PC-3 (cell line): ENCODE data around the gene NPLOC4. TPM values are rescaled to one million over a fixed set of nuclear protein-coding genes. Genes with fewer than 3 reads are reported as not detected.

Experiments used
- ATAC-seq: fragments of 200-7000 bp; cut with Tn5 transposase; 2 replicates; pipeline ENCODE4 v1.9.1; 2020; ENCODE audit warnings: mild to moderate bottlenecking, moderate library complexity
- BruUV-seq: library from RNA; stranded (reverse); fragments of 400-500 nt; replicated peaks from 2 replicates; lab custom pipeline; 2021; lab: Mats Ljungman, UMichigan
- CTCF ChIA-PET: fragments of 300-600 bp; sonication (Branson Sonifier 250); formaldehyde crosslinking; loops from one replicate; lab custom pipeline; 2022; ENCODE audit warnings: antibody characterized with exemption; lab: Charles Lee
- POLR2A ChIA-PET: fragments of 300-600 bp; sonication (Branson Sonifier 250); formaldehyde crosslinking; loops from one replicate; lab custom pipeline; 2022; ENCODE audit warnings: antibody characterized with exemption; ENCODE audit not compliant: unreplicated experiment; lab: Charles Lee
- DNase-seq: peaks from one replicate; pipeline ENCODE4 v3.0.0-alpha.2; 2015
- H2AFZ ChIP-seq: fragments of 300-600 bp; sonication (generic); 2 replicates; pipeline ENCODE4 v1.6.0; 2016; ENCODE audit warnings: antibody characterized with exemption, low read length
- H3F3A ChIP-seq: fragments of 300-600 bp; sonication (generic); one replicate; pipeline ENCODE4 v1.6.0; 2017; ENCODE audit warnings: antibody characterized with exemption, low read length, control low read depth, mild to moderate bottlenecking; ENCODE audit not compliant: unreplicated experiment
- H3K27ac ChIP-seq: fragments of 300-600 bp; sonication (generic); 2 replicates; pipeline ENCODE4 v1.5.1; 2016; ENCODE audit warnings: mild to moderate bottlenecking, low read length
- H3K27me3 ChIP-seq: fragments of 300-600 bp; sonication (generic); 2 replicates; pipeline ENCODE4 v1.6.1; 2016; ENCODE audit warnings: low read length, mixed read lengths
- H3K36me3 ChIP-seq: fragments of 300-600 bp; sonication (generic); 2 replicates; pipeline ENCODE4 v1.6.1; 2016; ENCODE audit warnings: low read depth, mixed run types, low read length, mixed read lengths
- H3K4me1 ChIP-seq: fragments of 300-600 bp; sonication (generic); 2 replicates; pipeline ENCODE4 v1.5.1; 2016; ENCODE audit warnings: low read length; ENCODE audit not compliant: insufficient read depth
- H3K4me2 ChIP-seq: fragments of 300-600 bp; sonication (generic); 2 replicates; pipeline ENCODE4 v1.6.0; 2016; ENCODE audit warnings: low read length
- H3K4me3 ChIP-seq: fragments of 300-600 bp; sonication (generic); 2 replicates; pipeline ENCODE4 v1.5.1; 2016; ENCODE audit warnings: mild to moderate bottlenecking, low read length, mixed read lengths
- H3K79me2 ChIP-seq: fragments of 300-600 bp; sonication (generic); 2 replicates; pipeline ENCODE4 v1.6.1; 2017; ENCODE audit warnings: low read length, mixed read lengths
- H3K9ac ChIP-seq: fragments of 300-600 bp; sonication (generic); 2 replicates; pipeline ENCODE4 v1.6.0; 2016; ENCODE audit warnings: mild to moderate bottlenecking, low read length
- H3K9me2 ChIP-seq: fragments of 300-600 bp; sonication (generic); replicated peaks from 2 replicates; pipeline ENCODE4 v1.6.1; 2016; ENCODE audit warnings: mixed run types, low read length, mixed read lengths
- H3K9me3 ChIP-seq: fragments of 300-600 bp; sonication (generic); 2 replicates; pipeline ENCODE4 v1.6.1; 2016; ENCODE audit warnings: low read length, mixed read lengths
- H4K20me1 ChIP-seq: fragments of 300-600 bp; sonication (generic); 2 replicates; pipeline ENCODE4 v1.6.1; 2016; ENCODE audit warnings: low read length, mixed read lengths
- CTCF ChIP-seq: fragments of 300-600 bp; sonication (generic); conservative IDR thresholded peaks from 2 replicates; pipeline ENCODE4 v1.5.1; 2017; ENCODE audit warnings: antibody characterized with exemption, low read depth, mild to moderate bottlenecking, low read length
- EZH2 ChIP-seq: fragments of 300-600 bp; sonication (generic); IDR thresholded peaks from one replicate; pipeline ENCODE4 v1.6.1; 2017; ENCODE audit warnings: antibody characterized with exemption, mild to moderate bottlenecking, low read length; ENCODE audit not compliant: unreplicated experiment
- EZH2phosphoT487 ChIP-seq: fragments of 300-600 bp; sonication (generic); IDR thresholded peaks from 2 replicates; pipeline ENCODE4 v1.6.1; 2018; ENCODE audit warnings: mild to moderate bottlenecking, antibody characterized with exemption, low read length, borderline replicate concordance
- intact Hi-C: fragments of 100-400 bp; cut with micrococcal nuclease; formaldehyde crosslinking; loops from 2 replicates; pipeline ENCODE4 v1.9.0; 2023
- total RNA-seq: library from RNA; depleted of rRNA; stranded (reverse); fragments of >200 nt; gene quantifications from 2 replicates; pipeline ENCODE4 v1.2.3, GENCODE V29; 2014

The NPLOC4 gene
- total RNA-seq, 1 experiment from 2014 or later, result 109 TPM

- H3K27me3 ChIP-seq, result no peaks in the 10 kb centered on the region
- TF ChIP-seq EZH2 (no peak), CTCF (no peak), EZH2phosphoT487 (no peak)
- ATAC-seq, result no peak
- no peak overlapping the region for H3K4me2 ChIP-seq
- no peaks in the 10 kb centered on the region for H3K9me2 ChIP-seq
- H4K20me1 ChIP-seq, result no peaks in the 10 kb centered on the region
- no peak overlapping the region for H2AFZ ChIP-seq
- no peaks in the 10 kb centered on the region for H3F3A ChIP-seq
- ChIA-PET POLR2A (no interaction called here), CTCF (no interaction called here)
- no peak overlapping the region for H3K4me3 ChIP-seq
- intact Hi-C loops, result no loop called here
- H3K36me3 ChIP-seq, result 0 out of 2 replicates have a peak, but pooled peaks cover 4% of the 10 kb centered on the region
- H3K79me2 ChIP-seq, result no peaks in the 10 kb centered on the region
- no TSS peak for BruUV-seq
- no peaks in the 10 kb centered on the region for H3K4me1 ChIP-seq
- H3K27ac ChIP-seq, result no peak overlapping the region
- no peaks in the 10 kb centered on the region for H3K9me3 ChIP-seq
- H3K9ac ChIP-seq, result no peak overlapping the region
- no peak for DNase-seq
Measured at GRCh38 chr17:81540676-81541027, 96.3 kb downstream of the NPLOC4 start.

DNA sequence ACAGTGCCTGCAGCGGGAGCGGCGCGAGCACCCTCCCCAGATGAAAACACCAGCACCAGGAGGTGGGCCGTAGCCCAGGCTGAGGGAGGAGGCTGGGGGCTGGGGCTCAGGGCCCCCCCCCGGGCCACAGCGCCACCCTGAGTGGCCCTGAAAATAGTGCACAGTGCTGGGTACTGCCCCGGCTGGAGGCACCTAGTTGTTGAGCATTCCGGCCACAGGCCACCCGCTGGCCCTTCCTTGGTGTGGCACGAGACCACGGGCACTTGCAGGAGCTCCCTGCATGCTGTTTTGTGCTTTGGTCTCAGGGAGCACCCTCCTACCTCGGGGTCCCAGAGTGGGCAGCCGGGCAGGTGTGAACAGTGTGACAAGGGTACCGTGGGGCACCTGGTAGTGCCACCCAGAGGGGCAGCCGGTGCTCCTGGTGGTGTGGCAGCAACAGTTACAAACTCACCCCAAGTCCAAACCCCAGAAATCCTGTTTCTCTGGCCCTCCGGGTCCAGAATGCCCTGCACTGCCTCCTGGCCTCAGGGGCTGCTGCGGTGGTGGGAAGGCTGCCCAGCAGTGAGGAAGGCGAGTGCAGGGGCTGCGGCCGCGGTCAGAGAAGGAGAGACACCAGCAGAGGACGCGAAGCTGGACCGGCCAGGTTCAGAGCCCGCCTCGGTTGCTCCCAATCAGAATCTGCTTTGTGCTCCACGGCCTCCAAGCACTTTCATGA is 96.8 kb downstream of the NPLOC4 start:
- CTCF ChIA-PET, result no interaction called here
- Histone ChIP-seq H3K36me3 (0 out of 2 replicates have a peak, but pooled peaks cover 4% of the 10 kb centered on the region), H4K20me1 (no peaks in the 10 kb centered on the region), H3K9ac (no peak overlapping the region), H3F3A (no peaks in the 10 kb centered on the region), H3K79me2 (no peaks in the 10 kb centered on the region), H3K4me2 (no peak overlapping the region), H2AFZ (no peak overlapping the region), H3K9me3 (no peaks in the 10 kb centered on the region), H3K4me3 (no peak overlapping the region), H3K27ac (no peak overlapping the region), H3K27me3 (no peaks in the 10 kb centered on the region), H3K4me1 (no peaks in the 10 kb centered on the region), H3K9me2 (no peaks in the 10 kb centered on the region)
- BruUV-seq, result no TSS peak
- intact Hi-C loops, result no loop called here
- DNase-seq (no peak), ATAC-seq (no peak)
- no peak for TF ChIP-seq CTCF
- no peak for TF ChIP-seq EZH2phosphoT487
- no peak for TF ChIP-seq EZH2
- POLR2A ChIA-PET, result no interaction called here

DNA sequence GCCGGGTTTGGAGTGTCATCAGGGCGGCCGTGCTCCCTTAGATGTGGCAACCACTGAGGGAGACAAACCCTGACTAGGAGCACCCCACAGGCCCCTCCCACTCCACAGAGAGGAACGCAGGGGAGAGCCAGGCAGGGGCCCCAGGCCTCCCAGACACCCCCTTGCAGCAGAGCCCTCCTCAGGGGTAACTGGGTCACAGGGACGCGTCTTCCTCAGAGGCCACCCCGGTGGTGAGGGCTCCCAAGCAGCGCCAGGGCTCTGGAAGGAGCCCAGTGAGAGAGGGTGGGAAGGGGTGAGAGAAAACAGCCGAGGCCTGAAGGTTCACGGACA is 97.4 kb downstream of the NPLOC4 start:
- H3K36me3 ChIP-seq, result 0 out of 2 replicates have a peak, but pooled peaks cover 4% of the 10 kb centered on the region

More for the DNA sequence above, 97.4 kb downstream of the NPLOC4 start:
- Histone ChIP-seq H2AFZ (no peak overlapping the region), H3K4me1 (no peaks in the 10 kb centered on the region), H3K27me3 (no peaks in the 10 kb centered on the region), H3K9me2 (no peaks in the 10 kb centered on the region), H3F3A (no peaks in the 10 kb centered on the region), H3K27ac (no peak overlapping the region), H3K9ac (no peak overlapping the region), H3K4me3 (no peak overlapping the region), H3K79me2 (no peaks in the 10 kb centered on the region), H4K20me1 (no peaks in the 10 kb centered on the region), H3K9me3 (no peaks in the 10 kb centered on the region), H3K4me2 (no peak overlapping the region)
- no TSS peak for BruUV-seq
- CTCF ChIA-PET, result no interaction called here
- ATAC-seq (no peak), DNase-seq (no peak)
- TF ChIP-seq CTCF (no peak), EZH2 (no peak), EZH2phosphoT487 (no peak)
- POLR2A ChIA-PET, result no interaction called here
- intact Hi-C loops, result no loop called here
